GM12878 (cell line): ENCODE data around the gene GRIA4. TPM values are rescaled to one million over a fixed set of nuclear protein-coding genes. Genes with fewer than 3 reads are reported as not detected.

Experiments used
- ATAC-seq: fragments of 200-7000 bp; cut with Tn5 transposase; 3 replicates; pipeline ENCODE4 v1.9.1; 2020; ENCODE audit warnings: mild to moderate bottlenecking, moderate library complexity
- BruUV-seq: library from RNA; stranded (reverse); fragments of 400-500 nt; replicated peaks from 2 replicates; lab custom pipeline; 2021; lab: Mats Ljungman, UMichigan
- CTCF ChIA-PET: fragments of 300-600 bp; sonication (Branson Sonifier 250); formaldehyde crosslinking; extraction: SDS; loops from one replicate; lab custom pipeline; 2021; ENCODE audit warnings: inconsistent platforms; lab: Yijun Ruan, JAX
- POLR2A ChIA-PET: fragments of 350-600 bp; formaldehyde crosslinking; extraction: SDS; loops from one replicate; lab custom pipeline; 2021; ENCODE audit warnings: inconsistent platforms; lab: Charles Lee
- RAD21 ChIA-PET: fragments of 300-600 bp; sonication (Branson Sonifier 250); formaldehyde crosslinking; loops from one replicate; lab custom pipeline; 2023; ENCODE audit warnings: antibody characterized with exemption; ENCODE audit not compliant: unreplicated experiment; lab: Charles Lee
- SMC1A ChIA-PET: fragments of 300-600 bp; sonication (Branson Sonifier 250); formaldehyde crosslinking; loops from one replicate; lab custom pipeline; 2023; ENCODE audit not compliant: unreplicated experiment, uncharacterized antibody; lab: Charles Lee
- DNase-seq: peaks from one replicate; pipeline ENCODE4 v3.0.0-alpha.2; 2011; ENCODE audit warnings: low read depth, low spot score
- FAIRE-seq: peaks from 3 replicates; lab custom pipeline; 2011; peaks lifted over from hg19 to GRCh38; lab: Jason Lieb, UNC
- H2AFZ ChIP-seq: 2 replicates; pipeline ENCODE4 v1.6.0; 2011; ENCODE audit warnings: low read depth, low read length, control low read depth; ENCODE audit not compliant: control insufficient read depth
- H3K27ac ChIP-seq: 2 replicates; pipeline ENCODE4 v1.5.1; 2011; ENCODE audit warnings: control low read depth; ENCODE audit not compliant: control insufficient read depth, insufficient read depth
- H3K27me3 ChIP-seq, 2 experiments: replicated peaks in 1 of 2; 2 replicates each; pipeline versions ENCODE4 v1.6.0 to v1.6.1; 2011; ENCODE audit warnings: low read length in 1 of 2; ENCODE audit not compliant: control insufficient read depth in 2 of 2, insufficient read depth in 2 of 2
- H3K36me3 ChIP-seq, 2 experiments: 2 replicates each; pipeline ENCODE4 v1.5.1; 2011; ENCODE audit warnings: low read length in 1 of 2; ENCODE audit not compliant: control insufficient read depth in 2 of 2, insufficient read depth in 2 of 2
- H3K4me1 ChIP-seq: 2 replicates; pipeline ENCODE4 v1.6.1; 2011; ENCODE audit warnings: mild to moderate bottlenecking, low read length, moderate library complexity, mixed read lengths; ENCODE audit not compliant: control insufficient read depth, insufficient read depth
- H3K4me2 ChIP-seq: 2 replicates; pipeline ENCODE4 v1.6.0; 2011; ENCODE audit warnings: control low read depth; ENCODE audit not compliant: control insufficient read depth, insufficient read depth
- H3K4me3 ChIP-seq: fragments of 200-600 bp; sonication (generic); 2 replicates; pipeline ENCODE4 v1.5.1; 2016
- H3K79me2 ChIP-seq: 2 replicates; pipeline ENCODE4 v1.6.0; 2011; ENCODE audit warnings: low read length; ENCODE audit not compliant: control insufficient read depth, insufficient read depth
- H3K9ac ChIP-seq: 2 replicates; pipeline ENCODE4 v1.8.0; 2011; ENCODE audit warnings: low read length, control low read depth, mixed read lengths; ENCODE audit not compliant: control insufficient read depth, insufficient read depth
- H3K9me3 ChIP-seq: replicated peaks from 3 replicates; pipeline ENCODE4 v1.5.1; 2011; ENCODE audit warnings: mild to moderate bottlenecking, low read length; ENCODE audit not compliant: control insufficient read depth, insufficient read depth
- H4K20me1 ChIP-seq: 2 replicates; pipeline ENCODE4 v1.6.0; 2011; ENCODE audit not compliant: control insufficient read depth, insufficient read depth
- ATF3 ChIP-seq: IDR thresholded peaks from 2 replicates; pipeline ENCODE4 v1.6.1; 2011; ENCODE audit warnings: low read depth, mild to moderate bottlenecking, low read length, moderate library complexity, borderline replicate concordance; ENCODE audit errors: extremely low read depth
- BCL3 ChIP-seq: IDR thresholded peaks from 2 replicates; pipeline ENCODE4 v1.6.1; 2011; ENCODE audit warnings: borderline replicate concordance, low read depth, mild to moderate bottlenecking, moderate library complexity, low read length; ENCODE audit not compliant: insufficient read depth, poor library complexity, severe bottlenecking
- BHLHE40 ChIP-seq, 2 experiments: fragments of 450-650 bp in 1 of 2; IDR thresholded peaks; 2 replicates each; pipeline ENCODE4 v1.6.1; 2011 to 2017; ENCODE audit warnings: low read depth in 2 of 2, borderline replicate concordance in 1 of 2, improper control_type of control experiment in 1 of 2, low read length in 1 of 2, mild to moderate bottlenecking in 1 of 2
- HSF1 ChIP-seq: fragments of 150-350 bp; IDR thresholded peaks from 2 replicates; pipeline ENCODE4 v1.6.1; 2014; ENCODE audit warnings: mild to moderate bottlenecking, low read depth, low read length
- LARP7 ChIP-seq: fragments of 450-650 bp; IDR thresholded peaks from 2 replicates; pipeline ENCODE4 v1.6.1; 2017; ENCODE audit warnings: mild to moderate bottlenecking
- MXI1 ChIP-seq: fragments of 150-350 bp; IDR thresholded peaks from 2 replicates; pipeline ENCODE4 v1.6.1; 2011; ENCODE audit warnings: low read depth, mild to moderate bottlenecking, inconsistent platforms, low read length, improper control_type of control experiment
- NFIC ChIP-seq: IDR thresholded peaks from 2 replicates; pipeline ENCODE4 v1.6.1; 2012; ENCODE audit warnings: low read depth, mild to moderate bottlenecking, inconsistent platforms, low read length, moderate library complexity
- NR2C1 ChIP-seq: fragments of 450-650 bp; IDR thresholded peaks from 2 replicates; pipeline ENCODE4 v1.6.1; 2017; ENCODE audit warnings: antibody characterized with exemption, mild to moderate bottlenecking, moderate library complexity
- POLR2AphosphoS5 ChIP-seq: IDR thresholded peaks from 2 replicates; pipeline ENCODE4 v1.6.1; 2011; ENCODE audit warnings: mild to moderate bottlenecking, low read length, inconsistent platforms
- SUPT20H ChIP-seq: IDR thresholded peaks from 2 replicates; pipeline ENCODE4 v1.6.1; 2011; ENCODE audit warnings: low read depth, mild to moderate bottlenecking, low read length, moderate library complexity, borderline replicate concordance; ENCODE audit not compliant: control insufficient read depth
- TCF3 ChIP-seq: IDR thresholded peaks from 2 replicates; pipeline ENCODE4 v1.6.1; 2012; ENCODE audit warnings: low read depth, mild to moderate bottlenecking, low read length, borderline replicate concordance; ENCODE audit not compliant: insufficient read depth
- TCF7 ChIP-seq: IDR thresholded peaks from 2 replicates; pipeline ENCODE4 v1.6.1; 2014; ENCODE audit warnings: antibody characterized with exemption, borderline replicate concordance
- USF2 ChIP-seq: IDR thresholded peaks from 2 replicates; pipeline ENCODE4 v1.6.1; 2011; ENCODE audit warnings: low read depth, low read length, improper control_type of control experiment, borderline replicate concordance
- ZNF217 ChIP-seq: fragments of 450-650 bp; IDR thresholded peaks from 2 replicates; pipeline ENCODE4 v1.6.1; 2017; ENCODE audit warnings: antibody characterized with exemption, mild to moderate bottlenecking
- ZNF622 ChIP-seq: fragments of 450-650 bp; IDR thresholded peaks from 2 replicates; pipeline ENCODE4 v1.6.1; 2017; ENCODE audit warnings: mild to moderate bottlenecking, inconsistent platforms
- WGBS: methylation state at CpG from one replicate; pipeline ENCODE4 v1.1.6; 2016; ENCODE audit warnings: low lambda C conversion rate; ENCODE audit not compliant: insufficient replicate concordance, insufficient coverage; ENCODE audit errors: missing lambda C conversion rate; 5-methylcytosine and 5-hydroxymethylcytosine counted together
- in situ Hi-C: fragments of 300-500 bp; cut with MboI; formaldehyde crosslinking; loops from 9 replicates; pipeline ENCODE4 v1.14.3; 2018; ENCODE audit warnings: mixed read lengths
- intact Hi-C: fragments of 100-400 bp; cut with micrococcal nuclease; formaldehyde crosslinking; loops from one replicate; pipeline ENCODE4 v1.14.2; 2022; ENCODE audit not compliant: unreplicated experiment
- polyA plus RNA-seq, 11 experiments: library from polyadenylated mRNA; depleted of rRNA in 4 of 11; unstranded in 6 of 11; stranded (reverse) in 5 of 11; fragments of >200 nt; fragmentation: Nextera tagmentation in 4 of 11; fragmentation: Illumina TruSeq in 1 of 11; extraction: Ambion mirVana in 4 of 11; extraction: Trizol in 1 of 11; gene quantifications; 1 replicate in 1 of 11; 2 replicates in 10 of 11; pipeline versions ENCODE4 v1.2.1 to v1.2.3, GENCODE V29; 2011 to 2016; ENCODE audit warnings: inconsistent platforms in 2 of 11, missing spikeins in 2 of 11, low read depth in 1 of 11
- total RNA-seq, 4 experiments: library from RNA; depleted of rRNA in 3 of 4; stranded (reverse); fragments of >200 nt in 3 of 4; fragmentation: Illumina TruSeq in 1 of 4; extraction: Trizol in 1 of 4; gene quantifications; 2 replicates each; pipeline versions ENCODE4 v1.2.1 to v1.2.3, GENCODE V29; 2013 to 2021

The GRIA4 gene
- total and polyA plus RNA-seq, 10 of the 15 experiments (the other 5 are each of a cell fraction or from before 2014, with no cell fraction given): 0.04 TPM; not detected in 9

- TF ChIP-seq ATF3 (no peak), SUPT20H (no peak), USF2 (no peak), BHLHE40 (IDR thresholded peaks at IDR 0.05; ENCODE audit: borderline replicate concordance in 1 of 2, low read depth in 2 of 2, low read length in 1 of 2) (no peak), LARP7 (no peak), BCL3 (no peak), POLR2AphosphoS5 (no peak)
Observed at GRCh38 chr11:105823495-105824033, 213.7 kb downstream of the GRIA4 start (continued).

GRCh38 chr11:105824457-105825013 is 214.7 kb downstream of the GRIA4 start:
- WGBS: 36% methylated on average over 10 of the region's 10 CpGs
- Histone ChIP-seq H3K9me3 (no peaks in the 10 kb centered on the region), H3K4me1 (peaks cover 3% of the 10 kb centered on the region; the same call in 1 of the 2 replicates), H3K4me3 (no peak overlapping the region), H4K20me1 (no peaks in the 10 kb centered on the region), H2AFZ (no peak overlapping the region), H3K79me2 (no peaks in the 10 kb centered on the region), H3K4me2 (no peak overlapping the region), H3K9ac (no peak overlapping the region), H3K27ac (no peak overlapping the region), H3K36me3 (no peaks in the 10 kb centered on the region), H3K27me3 (no peaks in the 10 kb centered on the region)
- ChIA-PET CTCF (no interaction called here), SMC1A (no interaction called here), POLR2A (no interaction called here), RAD21 (no interaction called here)
- in situ Hi-C loops: no loop called here
- intact Hi-C loops: no loop called here
- DNase-seq (no peak), FAIRE-seq (no peak), ATAC-seq (no peak)
- no TSS peak for BruUV-seq
- no peak for TF ChIP-seq TCF7
- no peak for TF ChIP-seq NR2C1
- no peak for TF ChIP-seq NFIC
- TF ChIP-seq ZNF622: no peak
- no peak for TF ChIP-seq ATF3
- no peak for TF ChIP-seq TCF3
- no peak for TF ChIP-seq ZNF217
- TF ChIP-seq MXI1: no peak
- TF ChIP-seq BCL3: no peak
- no peak for TF ChIP-seq HSF1
